Stimulated activated CD8-positive, alpha-beta memory T cell treated with anti-CD3 and anti-CD28 coated beads, Interleukin-12 subunit alpha, Interleukin-12 subunit beta, amount 100 ng/mL, for 24 hours (primary cell): ENCODE data around the gene IL1B.

Experiments
- DNase-seq: peaks from one replicate; pipeline ENCODE4 v3.0.0-alpha.2; 2020; ENCODE audit errors: extremely low read depth

IL1B gene

DNA sequence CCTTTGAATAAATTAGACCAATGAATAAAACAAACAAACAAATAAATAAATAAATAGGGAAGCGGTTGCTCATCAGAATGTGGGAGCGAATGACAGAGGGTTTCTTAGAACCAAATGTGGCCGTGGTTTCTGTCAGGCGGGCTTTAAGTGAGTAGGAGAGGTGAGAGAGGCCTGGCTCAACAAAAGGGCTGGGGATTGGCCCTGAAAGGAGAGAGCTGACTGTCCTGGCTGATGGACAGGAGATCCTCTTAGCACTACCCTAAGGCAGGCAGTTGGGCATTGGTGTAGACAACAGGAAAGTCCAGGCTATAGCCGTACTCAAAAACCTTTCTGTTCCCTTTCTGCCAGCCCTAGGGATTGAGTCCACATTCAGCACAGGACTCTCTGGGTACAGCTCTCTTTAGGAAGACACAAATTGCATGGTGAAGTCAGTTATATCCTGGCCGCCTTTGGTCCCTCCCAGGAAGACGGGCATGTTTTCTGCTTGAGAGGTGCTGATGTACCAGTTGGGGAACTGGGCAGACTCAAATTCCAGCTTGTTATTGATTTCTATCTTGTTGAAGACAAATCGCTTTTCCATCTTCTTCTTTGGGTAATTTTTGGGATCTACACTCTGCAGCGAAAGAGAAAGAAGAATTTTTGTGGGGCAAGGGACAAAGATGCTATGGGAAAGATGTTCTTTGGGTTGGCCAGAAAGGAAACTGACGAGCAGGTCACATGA, 6.5 kb downstream of the IL1B start:
- DNase-seq, result no peak

DNA sequence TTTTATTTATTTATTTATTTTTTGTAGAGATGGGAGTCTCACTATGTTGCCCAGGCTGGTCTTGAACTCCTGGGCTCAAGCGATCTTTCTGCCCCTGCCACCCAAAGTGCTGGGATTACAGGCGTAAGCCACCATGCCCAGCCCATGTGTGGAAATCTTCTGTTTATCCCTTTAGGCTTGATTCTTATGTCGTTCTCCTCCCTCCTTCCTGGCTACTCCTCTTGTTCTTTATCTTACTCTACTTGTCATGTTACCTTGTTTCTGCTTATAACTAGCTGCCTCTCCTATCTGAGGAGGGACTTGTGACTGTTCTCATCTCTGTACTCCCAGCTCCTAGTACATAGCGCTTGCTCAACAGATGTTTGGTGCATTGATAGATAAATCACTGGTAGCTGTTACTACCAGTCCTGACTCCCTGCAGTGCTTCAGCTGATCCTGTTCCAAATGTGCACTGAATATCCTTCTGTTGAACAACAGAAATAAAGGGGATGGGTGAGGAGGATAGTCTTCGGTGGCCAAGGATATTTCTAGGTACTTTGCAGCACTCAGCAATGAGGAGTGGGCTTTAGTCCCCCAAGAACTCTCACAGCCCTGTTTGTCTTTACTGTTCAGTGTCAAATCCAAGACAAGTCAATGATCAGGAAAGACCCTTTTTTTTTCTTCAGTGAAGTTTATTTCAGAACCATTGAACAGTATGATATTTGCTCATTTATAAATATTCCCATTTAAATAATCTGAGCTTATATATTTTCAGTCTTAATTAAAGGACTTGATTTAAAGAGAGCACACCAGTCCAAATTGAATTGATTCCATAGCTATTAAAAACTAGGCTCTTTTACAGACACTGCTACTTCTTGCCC, 7.2 kb downstream of the IL1B start:
- DNase-seq, result no peak

DNA sequence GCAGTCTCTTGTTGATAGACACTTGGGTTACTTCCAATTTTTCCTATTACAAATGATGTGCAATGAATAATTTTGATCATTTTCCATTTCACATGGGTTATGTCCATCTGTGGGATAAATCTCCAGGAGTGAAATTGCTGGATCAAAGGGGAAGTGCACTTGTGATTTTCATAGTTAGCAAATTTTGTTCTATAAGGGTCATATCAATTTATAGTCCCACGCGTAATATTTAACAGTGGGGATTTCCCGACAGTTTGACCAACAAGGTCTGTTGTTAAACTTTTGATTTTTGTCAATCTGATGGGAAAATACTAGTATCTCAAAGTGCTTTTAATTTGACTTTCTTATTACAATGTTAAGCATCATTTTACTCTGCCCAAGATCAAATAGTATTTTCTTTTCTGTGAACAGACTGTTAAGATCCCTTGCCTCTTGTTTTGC, 8.3 kb downstream of the IL1B start:
- DNase-seq, result no peak

DNA sequence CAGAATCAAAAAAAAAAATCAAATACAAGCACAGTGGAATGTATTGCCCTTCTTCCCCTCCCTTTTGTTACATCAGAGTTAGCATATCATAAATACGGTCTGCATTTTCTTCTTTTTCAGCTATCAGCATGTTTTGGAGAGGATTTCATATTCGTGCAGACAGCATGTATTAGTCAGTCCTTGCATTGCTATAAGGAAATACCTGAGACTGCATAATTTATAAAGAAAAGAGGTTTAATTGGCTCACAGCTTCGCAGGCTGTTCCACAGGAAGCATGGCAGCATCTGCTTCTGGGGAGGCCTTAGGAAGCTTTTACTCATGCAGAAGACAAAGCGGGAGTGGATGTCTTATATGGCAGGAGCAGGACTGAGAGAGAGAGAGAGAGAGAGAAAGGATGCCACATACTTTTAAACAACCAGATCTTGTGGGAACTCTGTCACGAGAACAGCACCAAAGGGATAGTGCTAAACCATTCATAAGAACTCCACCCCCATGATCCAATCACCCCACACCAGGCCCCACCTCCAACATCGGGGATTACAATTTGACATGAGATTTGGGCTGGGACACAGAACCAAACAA, 8.9 kb downstream of the IL1B start:
- no peak for DNase-seq

DNA sequence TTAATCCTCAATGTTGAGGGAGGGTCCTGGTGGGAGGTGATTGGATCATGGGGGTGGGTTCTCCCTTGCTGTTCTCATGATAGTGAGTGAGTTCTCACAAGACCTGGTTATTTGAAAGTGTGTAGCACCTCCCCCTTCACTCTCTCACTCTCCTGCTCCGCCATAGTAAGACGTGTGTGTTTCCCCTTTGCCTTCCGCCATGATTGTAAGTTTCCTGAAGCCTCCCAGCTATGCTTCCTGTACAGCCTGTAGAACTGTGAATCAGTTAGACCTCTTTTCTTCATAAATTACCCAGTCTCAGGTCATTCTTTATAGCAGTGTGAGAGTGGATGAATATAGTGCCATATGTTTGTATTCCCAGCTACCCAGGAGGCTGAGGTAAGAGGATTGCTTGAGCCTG, 9.6 kb downstream of the IL1B start:
- no peak for DNase-seq

DNA sequence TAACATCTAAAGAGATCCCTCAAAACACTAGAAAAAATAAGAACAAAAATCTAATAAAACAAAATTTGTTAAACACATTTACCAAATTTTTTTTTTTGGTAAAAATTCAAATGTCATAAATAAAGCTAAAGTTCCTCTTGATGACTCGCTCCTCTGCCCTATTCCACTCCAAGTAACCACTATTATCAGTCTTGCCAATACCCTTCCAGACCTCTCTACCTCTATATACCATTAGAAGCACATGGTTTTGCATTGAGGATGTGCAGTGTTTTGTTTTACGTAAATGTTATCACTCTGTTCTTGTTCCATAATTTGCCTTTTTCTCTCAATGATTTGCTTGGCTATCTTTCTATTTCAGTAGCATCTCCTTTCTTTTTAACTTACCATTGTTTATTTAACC, 10.9 kb downstream of the IL1B start:
- no peak for DNase-seq

DNA sequence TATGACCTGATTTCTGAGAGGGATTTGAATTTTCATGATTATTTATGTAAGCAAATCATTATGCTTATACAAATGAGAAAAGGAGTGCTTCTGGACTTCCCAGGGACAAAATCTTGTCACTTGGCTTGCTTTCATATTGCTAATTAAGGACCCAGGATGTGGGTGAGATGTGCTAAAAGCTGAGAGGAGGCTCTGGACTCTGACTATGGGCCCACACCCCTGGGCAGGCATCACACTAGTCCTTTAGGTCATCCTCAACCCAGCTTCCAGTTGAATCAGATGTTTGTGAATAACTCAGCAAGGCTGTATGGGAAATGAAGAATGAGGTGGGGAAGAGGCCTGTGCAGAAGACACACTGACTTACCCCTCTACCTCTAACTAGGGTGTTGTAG, 11.9 kb downstream of the IL1B start:
- DNase-seq, result no peak

DNA sequence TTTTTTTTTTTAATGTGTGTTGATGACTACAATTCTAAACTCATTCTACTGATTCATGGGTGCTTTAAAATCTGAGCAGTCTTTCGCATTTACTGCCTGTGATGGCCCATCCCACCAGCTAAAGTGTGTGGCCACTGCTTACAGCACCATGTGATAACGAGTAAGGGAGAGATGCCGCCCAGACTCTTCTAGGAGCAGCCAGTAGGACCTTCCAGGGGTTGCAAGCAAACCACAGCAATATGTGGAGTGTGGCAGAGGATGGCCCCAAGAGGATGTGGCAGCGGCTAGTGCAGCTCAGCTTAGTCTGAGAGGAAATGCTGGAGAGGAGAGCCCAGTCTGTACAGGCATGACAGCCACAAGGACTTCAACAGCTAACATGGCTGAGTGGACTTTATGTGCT, 14.9 kb downstream of the IL1B start:
- DNase-seq, result no peak

DNA sequence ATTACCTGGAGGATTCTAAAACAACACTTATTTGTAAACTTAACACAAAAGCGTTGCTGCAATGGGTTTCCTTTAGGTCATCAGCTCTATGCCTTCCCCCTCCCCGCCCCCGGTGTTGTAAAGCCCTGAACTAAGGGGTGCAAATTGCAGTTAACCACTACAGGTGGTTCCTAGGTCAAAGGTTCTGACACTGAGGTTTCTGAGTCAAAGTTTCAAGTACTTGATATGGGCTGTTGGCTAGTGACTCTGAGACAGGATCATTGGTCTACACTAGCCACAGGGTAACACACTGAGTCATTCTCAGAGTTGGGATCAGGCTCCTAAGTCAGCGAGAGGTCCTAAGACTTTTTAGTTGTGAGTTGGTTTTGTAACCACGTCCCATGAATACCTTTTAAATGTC, 15.4 kb downstream of the IL1B start:
- DNase-seq, result peak; percentile 10

DNA sequence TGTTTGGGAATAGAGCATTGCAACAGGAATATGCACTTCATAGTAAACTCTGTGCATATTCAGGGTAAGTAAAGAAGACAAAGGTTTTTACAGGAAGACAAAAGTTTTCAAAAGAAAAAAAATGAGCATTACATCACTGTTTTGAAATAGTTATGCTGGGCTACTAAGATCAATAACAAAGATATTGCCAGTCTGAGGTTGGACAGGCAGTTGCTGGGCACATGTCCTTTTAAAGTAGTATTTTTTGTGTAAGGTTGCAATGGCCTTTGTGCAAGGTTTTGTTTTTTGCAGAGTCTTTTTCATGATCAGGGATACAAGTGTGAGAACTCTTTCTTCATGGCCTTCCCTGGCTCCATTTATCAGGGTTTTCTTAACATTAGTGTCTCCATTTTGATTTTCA, 16.2 kb downstream of the IL1B start:
- no peak for DNase-seq

DNA sequence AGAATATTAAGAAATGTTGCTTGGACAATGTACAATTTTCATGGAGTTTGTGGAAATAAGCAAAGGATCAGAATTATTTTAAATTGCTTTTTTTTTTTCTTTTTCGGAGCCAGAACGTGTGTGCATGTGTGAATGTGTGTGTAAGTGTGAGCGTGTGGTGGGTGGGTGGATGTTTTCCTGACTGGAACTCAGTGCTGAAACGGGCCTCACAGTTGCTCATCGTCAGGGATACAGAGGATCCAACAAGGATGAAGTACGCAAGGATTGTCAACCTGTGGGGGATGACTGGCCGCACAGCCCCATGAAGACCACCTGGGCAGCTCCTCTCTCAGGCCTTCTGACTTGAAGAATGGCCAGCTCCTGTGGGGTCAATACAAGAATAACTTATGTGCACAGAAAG, 17.5 kb downstream of the IL1B start:
- DNase-seq, result no peak

DNA sequence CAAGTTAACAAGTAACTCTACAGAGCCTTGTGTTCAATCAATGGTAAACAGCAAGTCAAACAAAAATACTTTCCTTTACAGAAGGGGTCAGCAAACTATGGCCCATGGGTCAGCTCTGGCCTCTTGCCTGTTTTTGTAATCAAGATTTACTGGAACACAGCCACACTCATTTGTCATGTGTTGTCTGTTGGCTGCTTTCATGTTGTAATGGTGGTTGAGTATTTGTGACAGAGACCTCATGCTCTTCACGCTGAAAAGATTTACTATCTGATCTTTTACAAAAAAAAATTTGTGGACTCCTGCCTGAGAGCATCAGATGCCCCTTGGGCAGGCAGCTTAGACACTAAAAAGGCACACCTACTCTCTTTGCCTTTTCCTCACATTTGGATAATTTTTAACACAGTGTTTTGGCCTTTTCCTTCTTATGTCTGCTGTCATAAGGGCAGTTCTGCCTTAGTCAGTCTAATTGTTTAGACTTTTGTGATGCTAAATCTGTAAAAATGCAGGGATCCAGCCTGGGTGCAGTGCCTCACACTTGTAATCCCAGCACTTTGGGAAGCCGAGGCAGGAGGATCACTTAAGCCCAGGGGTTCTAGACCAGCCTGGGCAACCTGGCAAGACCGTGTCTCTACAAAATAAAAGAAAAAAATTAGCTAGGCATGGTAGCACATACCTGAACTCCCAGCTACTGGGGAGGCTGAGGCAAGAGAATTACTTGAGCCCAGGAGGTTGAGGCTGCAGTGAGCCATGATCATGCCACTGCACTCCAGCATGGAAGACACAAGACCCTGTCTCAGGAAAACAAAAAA, 18.3 kb downstream of the IL1B start:
- no peak for DNase-seq

DNA sequence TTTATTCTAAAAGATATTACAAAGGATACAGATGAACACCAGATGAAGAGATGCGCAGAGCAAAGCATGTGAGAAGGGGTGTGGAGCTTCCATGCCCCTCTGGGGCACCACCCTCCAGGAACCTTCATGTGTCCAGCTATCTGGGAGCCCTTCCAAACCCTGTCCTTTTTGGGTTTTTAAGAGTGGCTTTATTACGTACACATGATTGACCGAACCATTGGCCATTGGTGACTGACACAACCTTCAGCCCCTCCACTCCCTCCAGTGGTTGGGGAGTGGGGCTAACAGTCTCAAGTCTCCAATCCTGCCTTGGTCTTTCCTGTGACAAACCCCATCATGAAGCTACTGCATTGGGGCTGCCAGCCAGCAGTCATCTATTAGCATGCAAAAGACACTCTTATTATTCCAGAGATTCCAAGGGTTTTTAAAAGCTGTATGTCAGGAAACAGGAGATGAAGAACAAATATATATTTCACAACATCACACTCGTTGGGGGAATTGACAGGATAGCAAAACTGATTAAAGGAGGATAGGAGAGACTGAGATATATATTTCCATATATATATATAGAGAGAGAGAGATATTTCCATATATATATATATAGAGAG, 19.4 kb downstream of the IL1B start:
- no peak for DNase-seq

DNA sequence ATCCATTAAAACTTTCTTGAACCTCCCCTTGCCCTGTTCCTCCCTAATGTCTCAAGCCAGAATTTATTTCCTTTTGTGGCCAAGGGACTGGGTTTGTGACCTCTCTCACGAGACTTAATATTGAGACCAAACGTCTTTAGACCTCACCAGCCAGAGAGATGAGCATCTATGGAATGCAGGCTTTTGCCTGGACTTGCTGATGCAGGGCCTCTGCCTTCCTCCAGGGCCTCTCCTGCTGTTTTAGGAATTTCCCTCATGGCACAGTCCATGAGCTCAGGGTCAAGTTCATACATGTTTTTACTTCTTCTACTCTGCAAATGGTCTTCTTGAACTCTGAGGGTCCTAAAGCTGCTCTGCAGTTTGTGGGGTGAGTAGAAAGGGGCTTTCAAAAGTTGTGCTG, 22.3 kb downstream of the IL1B start:
- DNase-seq, result no peak

DNA sequence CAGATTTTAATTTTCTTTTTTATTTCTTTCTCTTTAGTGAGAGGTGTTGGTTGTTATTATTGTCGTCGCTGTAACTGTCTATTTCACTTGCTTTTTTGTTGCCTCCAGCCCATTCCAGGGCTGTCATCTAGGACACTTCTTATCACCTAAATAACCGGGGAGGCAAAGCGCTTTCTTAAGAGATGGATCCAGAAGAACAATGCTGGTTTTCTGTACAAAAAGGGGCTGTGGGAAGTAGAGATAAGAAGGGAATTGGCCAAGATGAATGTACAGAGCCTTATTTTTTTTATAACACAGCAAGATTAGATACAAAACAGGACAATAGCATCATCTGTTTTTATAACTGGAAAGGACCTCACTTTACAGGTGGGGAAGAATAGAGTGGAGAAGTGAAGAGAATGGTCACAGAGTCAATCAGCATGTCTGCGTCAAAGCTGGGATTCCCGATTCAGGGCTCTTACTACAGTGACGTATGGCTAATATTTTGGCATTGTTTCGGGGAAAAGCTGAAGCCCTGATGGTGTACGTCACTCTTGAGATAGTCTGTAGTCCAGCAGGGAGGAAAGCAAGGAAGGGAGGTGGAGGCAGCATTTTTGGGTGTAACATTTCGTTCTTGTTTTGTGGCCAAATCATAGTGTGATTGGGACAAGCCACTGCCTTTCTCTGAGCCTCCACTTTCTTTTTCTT, 23.2 kb downstream of the IL1B start:
- DNase-seq, result no peak

DNA sequence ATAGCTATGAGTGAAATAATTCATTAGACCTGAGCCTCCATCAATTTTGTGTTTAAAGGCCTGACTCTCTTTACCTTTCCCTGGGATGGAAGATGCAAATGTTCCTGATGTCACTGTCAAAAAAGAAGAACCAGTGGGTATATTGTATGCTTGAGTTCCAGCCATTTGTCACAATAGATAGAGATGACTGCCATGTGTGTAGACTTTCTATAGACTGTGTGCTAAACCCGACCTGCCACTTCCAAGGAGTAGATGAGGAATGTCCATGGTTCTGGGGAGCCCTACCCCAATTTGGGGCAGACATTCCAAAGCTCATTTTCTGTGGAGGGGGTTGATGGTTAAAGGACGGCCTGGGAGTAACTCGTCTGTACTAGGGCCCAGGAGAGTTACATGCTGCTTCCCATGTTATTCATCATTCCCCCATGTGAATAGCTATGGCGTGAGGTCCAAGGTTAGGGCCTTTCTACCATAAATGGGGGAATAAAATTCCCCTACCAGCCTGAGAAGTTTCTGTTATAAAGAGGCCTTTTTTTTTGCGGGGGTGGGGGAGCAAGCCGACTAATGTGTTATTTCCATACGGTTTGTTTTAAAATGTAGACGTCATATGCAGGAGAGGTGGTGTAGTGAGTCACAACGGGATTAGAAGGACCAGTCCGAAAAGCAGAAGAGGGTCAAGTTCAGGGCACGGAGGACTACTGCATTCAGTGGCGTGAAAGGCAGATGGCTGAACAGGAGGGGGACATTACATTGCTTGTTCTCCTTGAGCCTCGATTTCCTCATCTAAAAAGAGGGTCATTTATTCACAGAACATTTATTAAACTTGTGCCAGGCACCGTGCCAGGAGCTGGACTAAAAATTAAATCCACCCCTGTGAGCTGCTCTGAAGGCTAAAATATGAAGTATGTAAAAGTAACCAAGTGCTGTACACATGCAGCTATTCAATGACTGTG, 24.0 kb downstream of the IL1B start:
- DNase-seq, result no peak

DNA sequence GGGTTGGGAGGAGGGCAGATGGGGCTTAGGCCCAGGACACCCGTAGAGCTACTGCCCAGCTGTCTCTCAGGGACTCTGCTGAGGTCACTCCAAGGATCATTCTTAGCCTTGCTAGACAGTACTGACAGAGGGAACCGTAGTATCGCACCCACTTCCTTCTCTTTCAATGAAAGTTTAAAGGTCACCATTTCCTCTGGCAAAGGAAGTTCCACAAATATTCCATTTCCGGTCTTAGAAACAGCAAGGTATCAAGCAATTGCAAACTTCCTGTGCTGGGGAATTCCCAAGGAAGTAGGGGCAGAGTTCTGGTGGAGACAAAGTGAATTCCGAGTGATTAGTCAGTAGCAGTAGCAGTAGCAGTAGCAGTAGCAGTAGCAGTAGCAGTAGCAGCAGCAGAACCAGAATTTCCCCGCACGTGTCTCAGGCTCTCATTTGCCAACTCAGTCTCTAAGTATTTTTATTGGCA, 24.7 kb downstream of the IL1B start:
- no peak for DNase-seq

DNA sequence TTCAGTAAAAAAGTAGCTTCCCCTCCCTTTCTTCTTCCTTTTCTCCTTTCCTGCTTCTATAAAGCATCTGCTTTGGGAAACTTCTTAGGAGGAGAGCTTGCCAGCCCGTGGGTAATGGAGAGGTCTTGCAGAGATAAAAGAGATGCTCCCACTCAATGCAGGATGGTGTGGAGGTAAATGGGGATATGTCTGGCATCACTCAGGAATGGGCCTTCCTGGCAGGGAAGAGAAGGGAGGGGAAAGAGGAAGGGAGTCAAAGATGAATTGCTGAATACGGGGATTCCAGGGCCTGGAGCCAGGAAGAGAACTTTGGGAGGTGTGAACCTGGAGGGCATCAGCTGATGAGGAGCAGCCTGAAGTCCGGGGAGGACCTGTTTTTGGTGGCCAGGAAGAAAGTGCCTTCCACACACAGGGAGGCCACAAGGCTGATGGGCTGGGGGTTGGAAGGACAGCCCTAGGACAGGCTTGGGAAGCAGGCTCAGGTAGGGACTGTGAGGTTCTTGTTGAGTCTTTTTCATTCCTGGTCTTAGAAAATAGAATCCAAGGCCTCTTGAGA, 25.2 kb downstream of the IL1B start:
- no peak for DNase-seq

DNA sequence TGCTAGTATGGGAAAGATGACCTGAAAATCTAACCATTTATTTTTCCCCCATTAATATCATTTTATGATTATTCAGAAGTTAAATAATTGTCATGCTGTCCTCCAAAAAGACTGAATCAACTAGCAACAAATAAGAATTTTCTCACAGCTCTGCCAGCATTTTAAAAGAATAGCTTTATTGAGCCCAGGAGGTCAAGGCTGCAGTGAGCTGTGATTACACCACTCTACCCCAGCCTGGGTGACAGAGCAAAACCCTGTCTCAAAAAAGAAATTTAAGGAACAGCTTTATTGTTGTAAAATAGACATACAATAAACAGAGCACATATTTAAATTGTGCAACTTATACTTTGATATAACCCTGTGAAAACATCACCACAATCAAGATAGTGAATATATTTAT, 27.5 kb downstream of the IL1B start:
- DNase-seq, result no peak
